ENCODE results near the gene YKT6. TPM values are rescaled to one million over a fixed set of nuclear protein-coding genes. Genes with fewer than 3 reads are reported as not detected.

YKT6 gene
- polyA plus RNA-seq, 1 donor (not counting 4 experiments of a cell fraction or from before 2014, with no cell fraction given): 148 TPM

DNA sequence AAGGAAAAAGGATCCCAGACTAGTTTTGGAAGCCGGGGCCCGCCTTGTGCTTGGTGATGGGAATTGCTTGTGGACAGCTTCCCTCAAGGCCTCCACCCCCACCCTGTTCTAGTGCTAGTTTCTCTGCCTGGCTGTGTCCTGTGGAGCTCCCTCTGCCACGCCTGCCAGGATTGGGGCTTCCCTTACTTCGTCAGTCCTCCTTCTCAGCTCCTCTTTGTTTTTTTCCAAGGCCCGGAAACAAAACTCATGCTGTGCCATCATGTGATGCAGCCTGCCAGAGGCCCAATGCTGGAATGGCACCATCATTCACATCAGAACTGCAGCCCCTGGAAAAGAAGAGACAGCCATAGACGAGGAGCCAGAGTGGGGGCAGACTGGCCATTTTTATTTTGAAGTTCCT, 11.2 kb downstream of the YKT6 start:
- FAIRE-seq (no peak), DNase-seq (ENCODE audit: low read depth, low spot score) (no peak)
- no peaks in the 10 kb centered on the region for H3K79me2 ChIP-seq (ENCODE audit: control insufficient read depth, insufficient read depth, low read length)
- peaks cover 29 to 46% of the 10 kb centered on the region in 2 experiments for H3K36me3 ChIP-seq (ENCODE audit: control insufficient read depth in 2 of 2, extremely low read depth in 1 of 2, insufficient read depth in 2 of 2, low read length in 2 of 2)
- no peak for TF ChIP-seq EZH2 (IDR thresholded peaks at IDR 0.05; ENCODE audit: low read length)
- TF ChIP-seq, protein P1, sequence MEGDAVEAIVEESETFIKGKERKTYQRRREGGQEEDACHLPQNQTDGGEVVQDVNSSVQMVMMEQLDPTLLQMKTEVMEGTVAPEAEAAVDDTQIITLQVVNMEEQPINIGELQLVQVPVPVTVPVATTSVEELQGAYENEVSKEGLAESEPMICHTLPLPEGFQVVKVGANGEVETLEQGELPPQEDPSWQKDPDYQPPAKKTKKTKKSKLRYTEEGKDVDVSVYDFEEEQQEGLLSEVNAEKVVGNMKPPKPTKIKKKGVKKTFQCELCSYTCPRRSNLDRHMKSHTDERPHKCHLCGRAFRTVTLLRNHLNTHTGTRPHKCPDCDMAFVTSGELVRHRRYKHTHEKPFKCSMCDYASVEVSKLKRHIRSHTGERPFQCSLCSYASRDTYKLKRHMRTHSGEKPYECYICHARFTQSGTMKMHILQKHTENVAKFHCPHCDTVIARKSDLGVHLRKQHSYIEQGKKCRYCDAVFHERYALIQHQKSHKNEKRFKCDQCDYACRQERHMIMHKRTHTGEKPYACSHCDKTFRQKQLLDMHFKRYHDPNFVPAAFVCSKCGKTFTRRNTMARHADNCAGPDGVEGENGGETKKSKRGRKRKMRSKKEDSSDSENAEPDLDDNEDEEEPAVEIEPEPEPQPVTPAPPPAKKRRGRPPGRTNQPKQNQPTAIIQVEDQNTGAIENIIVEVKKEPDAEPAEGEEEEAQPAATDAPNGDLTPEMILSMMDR (optimal IDR thresholded peaks at IDR 0.05 in 1 of 3, IDR thresholded peaks at IDR 0.05 in 1 of 3, conservative IDR thresholded peaks at IDR 0.05 in 1 of 3; ENCODE audit: extremely low read depth in 1 of 3, insufficient read depth in 2 of 3, low read length in 3 of 3): no peak
- dilution Hi-C loops (cut with MboI; ENCODE audit: extremely low pct_ligation_motif_present, low sequenced_read_pairs): no loop called here
- no peak overlapping the region for H2AFZ ChIP-seq (ENCODE audit: control insufficient read depth, low read length)
- H4K20me1 ChIP-seq (ENCODE audit: control insufficient read depth, extremely low read depth, insufficient read depth, low read length): peaks cover 2% of the 10 kb centered on the region
- H3K4me2 ChIP-seq (ENCODE audit: control insufficient read depth, extremely low read depth, insufficient read depth, low read depth, low read length): no peak overlapping the region
- H3K9me3 ChIP-seq (ENCODE audit: control insufficient read depth, low read depth, low read length): no peaks in the 10 kb centered on the region
- no peak overlapping the region for H3K27ac ChIP-seq (ENCODE audit: control insufficient read depth, insufficient read depth, low read length)
- H3K9me1 ChIP-seq (ENCODE audit: control insufficient read depth, extremely low read depth, insufficient read depth, low read length): no peaks in the 10 kb centered on the region
- no peaks in the 10 kb centered on the region for H3K4me1 ChIP-seq (ENCODE audit: control insufficient read depth, extremely low read depth, insufficient read depth, low read length)
- no peaks in the 10 kb centered on the region for H3K27me3 ChIP-seq (ENCODE audit: control insufficient read depth, extremely low read depth, insufficient read depth, low read length)
- no peak overlapping the region for H3K9ac ChIP-seq (ENCODE audit: control insufficient read depth, extremely low read depth, insufficient read depth, low read length)
- no peak overlapping the region for H3K4me3 ChIP-seq (ENCODE audit: control insufficient read depth in 2 of 3, extremely low read depth in 1 of 3, insufficient read depth in 2 of 3, low read depth in 1 of 3, low read length in 3 of 3)

DNA sequence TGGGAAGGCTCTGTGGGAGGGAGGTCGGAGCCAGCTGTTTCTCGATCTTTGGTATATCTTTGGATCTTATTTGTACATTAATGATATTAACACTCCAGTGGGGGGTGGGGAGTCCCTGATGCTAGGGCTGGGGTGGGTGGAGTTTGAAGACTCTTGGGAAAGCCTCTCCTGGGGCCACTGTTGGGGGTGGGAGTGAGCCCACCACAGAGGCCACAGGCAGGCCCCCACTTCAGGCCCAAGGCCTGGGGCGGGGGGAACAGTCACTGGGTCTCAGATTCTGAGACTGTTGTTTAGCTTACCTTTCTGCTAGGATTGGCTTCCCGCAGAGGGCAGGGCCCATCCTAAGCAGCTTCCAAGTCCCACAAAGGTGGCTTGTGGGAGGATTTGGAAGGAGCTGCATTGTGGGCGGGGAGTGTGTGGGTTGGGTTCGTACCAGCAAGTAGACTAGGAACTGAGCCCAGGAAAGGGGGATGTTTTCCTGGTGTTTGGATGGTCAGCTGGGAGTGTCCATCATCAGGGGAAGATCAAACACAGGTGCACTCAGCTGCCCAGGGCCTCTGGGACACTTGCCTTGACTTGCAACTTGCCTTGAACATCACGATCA, 11.9 kb downstream of the YKT6 start:
- Histone ChIP-seq H4K20me1 (ENCODE audit: control insufficient read depth, extremely low read depth, insufficient read depth, low read length) (peaks cover 2% of the 10 kb centered on the region), H3K27ac (ENCODE audit: control insufficient read depth, insufficient read depth, low read length) (no peak overlapping the region), H3K4me3 (ENCODE audit: control insufficient read depth in 2 of 3, extremely low read depth in 1 of 3, insufficient read depth in 2 of 3, low read depth in 1 of 3, low read length in 3 of 3) (no peak overlapping the region), H3K9me1 (ENCODE audit: control insufficient read depth, extremely low read depth, insufficient read depth, low read length) (no peaks in the 10 kb centered on the region), H2AFZ (ENCODE audit: control insufficient read depth, low read length) (no peak overlapping the region), H3K27me3 (ENCODE audit: control insufficient read depth, extremely low read depth, insufficient read depth, low read length) (no peaks in the 10 kb centered on the region), H3K9ac (ENCODE audit: control insufficient read depth, extremely low read depth, insufficient read depth, low read length) (no peak overlapping the region), H3K4me2 (ENCODE audit: control insufficient read depth, extremely low read depth, insufficient read depth, low read depth, low read length) (no peak overlapping the region), H3K9me3 (ENCODE audit: control insufficient read depth, low read depth, low read length) (no peaks in the 10 kb centered on the region), H3K4me1 (ENCODE audit: control insufficient read depth, extremely low read depth, insufficient read depth, low read length) (no peaks in the 10 kb centered on the region), H3K36me3 (ENCODE audit: control insufficient read depth in 2 of 2, extremely low read depth in 1 of 2, insufficient read depth in 2 of 2, low read length in 2 of 2) (peaks cover 25 to 42% of the 10 kb centered on the region in 2 experiments), H3K79me2 (ENCODE audit: control insufficient read depth, insufficient read depth, low read length) (no peaks in the 10 kb centered on the region)
- dilution Hi-C loops (cut with MboI; ENCODE audit: extremely low pct_ligation_motif_present, low sequenced_read_pairs): no loop called here
- DNase-seq (ENCODE audit: low read depth, low spot score) (no peak), FAIRE-seq (no peak)
- TF ChIP-seq, protein P1 (optimal IDR thresholded peaks at IDR 0.05 in 1 of 3, IDR thresholded peaks at IDR 0.05 in 1 of 3, conservative IDR thresholded peaks at IDR 0.05 in 1 of 3; ENCODE audit: extremely low read depth in 1 of 3, insufficient read depth in 2 of 3, low read length in 3 of 3): no peak
- no peak for TF ChIP-seq EZH2 (IDR thresholded peaks at IDR 0.05; ENCODE audit: low read length)

Measured in keratinocyte (primary cell).